ENCODE measurements around the gene PRKN. TPM values are rescaled to one million over a fixed set of nuclear protein-coding genes. Genes with fewer than 3 reads are reported as not detected.

Gene PRKN
- total RNA-seq, 4 donors from 2014 or later = 5.5 to 17.9 (median 6.8) TPM

DNA sequence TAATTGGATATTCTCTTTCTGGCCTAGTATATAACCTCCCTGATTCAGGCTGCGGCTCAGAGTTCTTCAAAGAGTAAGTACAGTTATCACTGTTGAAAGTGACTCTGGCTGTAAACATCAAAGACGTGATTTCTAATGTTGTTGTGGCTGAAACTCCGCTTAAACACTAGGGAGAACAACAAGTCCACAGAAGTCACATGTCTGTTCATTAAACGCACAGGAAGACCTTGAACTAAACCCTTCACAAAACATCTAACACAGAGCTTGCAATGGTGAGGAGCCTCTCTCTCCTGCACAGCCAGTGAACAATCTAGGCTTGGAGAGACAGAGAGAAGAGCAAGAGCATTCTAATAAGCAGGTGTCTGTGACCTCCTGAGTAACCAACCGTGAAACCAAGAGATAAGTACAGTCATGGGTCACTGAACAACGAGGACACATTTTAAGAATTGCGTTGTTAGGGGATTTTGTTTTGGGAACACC is 249.3 kb downstream of the PRKN start:
- WGBS, 2 donors = 85 to 89% methylated on average over 7 of the region's 7 CpGs
- TF ChIP-seq POLR2A (IDR thresholded peaks at IDR 0.05) = no peak
- TF ChIP-seq, protein P1, sequence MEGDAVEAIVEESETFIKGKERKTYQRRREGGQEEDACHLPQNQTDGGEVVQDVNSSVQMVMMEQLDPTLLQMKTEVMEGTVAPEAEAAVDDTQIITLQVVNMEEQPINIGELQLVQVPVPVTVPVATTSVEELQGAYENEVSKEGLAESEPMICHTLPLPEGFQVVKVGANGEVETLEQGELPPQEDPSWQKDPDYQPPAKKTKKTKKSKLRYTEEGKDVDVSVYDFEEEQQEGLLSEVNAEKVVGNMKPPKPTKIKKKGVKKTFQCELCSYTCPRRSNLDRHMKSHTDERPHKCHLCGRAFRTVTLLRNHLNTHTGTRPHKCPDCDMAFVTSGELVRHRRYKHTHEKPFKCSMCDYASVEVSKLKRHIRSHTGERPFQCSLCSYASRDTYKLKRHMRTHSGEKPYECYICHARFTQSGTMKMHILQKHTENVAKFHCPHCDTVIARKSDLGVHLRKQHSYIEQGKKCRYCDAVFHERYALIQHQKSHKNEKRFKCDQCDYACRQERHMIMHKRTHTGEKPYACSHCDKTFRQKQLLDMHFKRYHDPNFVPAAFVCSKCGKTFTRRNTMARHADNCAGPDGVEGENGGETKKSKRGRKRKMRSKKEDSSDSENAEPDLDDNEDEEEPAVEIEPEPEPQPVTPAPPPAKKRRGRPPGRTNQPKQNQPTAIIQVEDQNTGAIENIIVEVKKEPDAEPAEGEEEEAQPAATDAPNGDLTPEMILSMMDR (IDR thresholded peaks at IDR 0.05) = no peak
- no peak for TF ChIP-seq EP300 (IDR thresholded peaks at IDR 0.05)
- no peak for DNase-seq (ENCODE audit: low spot score in 2 of 2)
- Histone ChIP-seq H3K27ac (no peak overlapping the region), H3K4me3 (no peak overlapping the region), H3K27me3 (no peaks in the 10 kb centered on the region), H3K9me3 (no peaks in the 10 kb centered on the region), H3K36me3 (no peaks in the 10 kb centered on the region), H3K4me1 (no peaks in the 10 kb centered on the region)

DNA sequence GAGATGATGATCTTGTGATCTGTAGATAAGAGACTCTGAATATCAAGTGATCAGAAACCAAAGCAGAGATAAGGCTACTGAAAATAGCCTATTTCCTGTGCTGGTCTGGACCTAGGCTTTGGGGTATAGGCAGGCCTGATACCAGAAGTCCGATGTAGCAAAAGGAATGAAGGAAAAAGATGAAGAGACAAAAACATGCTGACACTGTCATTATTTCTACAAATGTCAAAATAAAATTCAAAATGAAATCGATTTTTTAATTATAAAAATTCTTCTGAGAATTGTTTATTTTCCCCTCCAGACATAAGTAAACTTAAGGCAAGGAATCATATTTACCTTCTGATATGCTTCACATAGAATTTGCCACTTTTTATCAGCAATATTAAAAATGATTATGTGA is 252.8 kb downstream of the PRKN start:
- no peaks in the 10 kb centered on the region for H3K27me3 ChIP-seq
- 50 to 89% methylated on average over 2 of the region's 2 CpGs for WGBS, 2 donors
- TF ChIP-seq POLR2A (IDR thresholded peaks at IDR 0.05) = no peak
- TF ChIP-seq EP300 (IDR thresholded peaks at IDR 0.05) = no peak
- TF ChIP-seq, protein P1 (IDR thresholded peaks at IDR 0.05) = no peak
- no peaks in the 10 kb centered on the region for H3K36me3 ChIP-seq
- no peak overlapping the region for H3K4me3 ChIP-seq
- no peak for DNase-seq (ENCODE audit: low spot score in 2 of 2)
- no peaks in the 10 kb centered on the region for H3K4me1 ChIP-seq
- H3K9me3 ChIP-seq = no peaks in the 10 kb centered on the region
- H3K27ac ChIP-seq = no peak overlapping the region

DNA sequence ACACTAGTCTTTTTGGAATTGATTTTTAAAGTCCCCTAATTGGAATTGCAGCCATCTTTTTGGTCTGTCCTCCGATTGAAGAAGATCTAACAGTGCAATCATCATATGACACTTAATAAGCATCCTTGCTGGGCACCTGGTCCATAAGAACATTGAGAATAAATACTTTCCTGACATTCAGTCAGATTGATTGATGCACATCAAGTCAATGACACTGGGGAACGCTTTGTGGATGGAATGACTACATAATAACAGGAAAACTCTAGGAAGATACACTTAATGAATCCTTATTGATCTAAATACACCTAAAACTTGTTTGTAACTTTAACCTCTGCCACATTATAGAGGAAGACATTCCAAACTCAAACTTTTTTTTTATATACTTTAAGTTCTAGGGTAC is 255.7 kb downstream of the PRKN start:
- no peaks in the 10 kb centered on the region for H3K4me1 ChIP-seq
- DNase-seq (ENCODE audit: low spot score in 2 of 2) = no peak
- no peaks in the 10 kb centered on the region for H3K27me3 ChIP-seq
- no peak overlapping the region for H3K4me3 ChIP-seq
- H3K27ac ChIP-seq = no peak overlapping the region
- no peaks in the 10 kb centered on the region for H3K9me3 ChIP-seq
- H3K36me3 ChIP-seq = no peaks in the 10 kb centered on the region
- 94 to 98% methylated on average over 2 of the region's 2 CpGs for WGBS, 2 donors
- TF ChIP-seq, protein P1 (IDR thresholded peaks at IDR 0.05) = no peak
- TF ChIP-seq POLR2A (IDR thresholded peaks at IDR 0.05) = no peak
- TF ChIP-seq EP300 (IDR thresholded peaks at IDR 0.05) = no peak

DNA sequence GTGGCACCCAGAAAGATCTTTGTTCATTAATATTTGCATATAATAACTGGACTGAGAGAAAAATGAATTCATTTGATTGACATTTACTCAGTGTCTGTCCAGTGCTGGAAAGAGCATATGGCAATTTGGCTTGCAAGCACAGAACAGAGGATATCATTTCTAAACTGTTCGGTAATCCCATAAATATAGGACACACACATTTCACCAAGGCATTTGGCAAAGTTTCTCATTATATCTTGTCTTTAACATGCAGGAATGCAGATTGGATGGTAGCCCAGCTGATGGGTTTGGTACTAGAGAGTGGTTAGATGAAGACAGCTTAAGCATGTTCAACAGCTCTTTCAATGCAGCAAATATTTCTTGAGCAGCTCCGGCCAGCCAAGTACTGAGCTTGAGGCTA is 259.2 kb downstream of the PRKN start:
- H3K27me3 ChIP-seq = no peaks in the 10 kb centered on the region
- H3K27ac ChIP-seq = no peak overlapping the region
- WGBS, 2 donors = 37 to 45% methylated on average over 2 of the region's 2 CpGs
- no peak for DNase-seq (ENCODE audit: low spot score in 2 of 2)
- TF ChIP-seq EP300 (IDR thresholded peaks at IDR 0.05) (no peak), POLR2A (IDR thresholded peaks at IDR 0.05) (no peak)
- TF ChIP-seq, protein P1 (IDR thresholded peaks at IDR 0.05) = no peak
- H3K4me1 ChIP-seq = no peaks in the 10 kb centered on the region
- no peaks in the 10 kb centered on the region for H3K9me3 ChIP-seq
- no peaks in the 10 kb centered on the region for H3K36me3 ChIP-seq
- no peak overlapping the region for H3K4me3 ChIP-seq

DNA sequence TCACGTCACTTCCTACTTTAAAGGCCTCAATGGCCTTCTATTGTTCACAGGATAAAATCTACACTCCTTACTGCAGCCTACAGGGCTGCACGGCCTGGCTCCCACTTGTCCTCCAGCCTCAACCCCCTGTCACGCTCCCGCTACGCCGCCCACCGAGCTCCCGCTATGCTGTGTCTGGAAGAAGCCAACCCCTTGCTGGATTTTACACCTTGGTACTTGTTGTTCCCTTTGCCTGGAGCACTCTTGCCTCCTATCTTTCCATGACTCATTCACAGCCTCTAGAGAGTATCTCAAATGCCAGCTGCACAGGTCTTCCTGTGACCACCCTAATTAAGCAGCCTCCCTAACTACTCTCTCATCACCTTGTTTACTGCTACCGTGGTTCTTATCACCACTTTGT is 259.9 kb downstream of the PRKN start:
- Histone ChIP-seq H3K9me3 (no peaks in the 10 kb centered on the region), H3K36me3 (no peaks in the 10 kb centered on the region), H3K27ac (no peak overlapping the region), H3K4me1 (no peaks in the 10 kb centered on the region), H3K27me3 (no peaks in the 10 kb centered on the region), H3K4me3 (no peak overlapping the region)
- WGBS, 2 donors = 88 to 90% methylated on average over 9 of the region's 9 CpGs
- DNase-seq (ENCODE audit: low spot score in 2 of 2) = no peak
- TF ChIP-seq POLR2A (IDR thresholded peaks at IDR 0.05) (no peak), EP300 (IDR thresholded peaks at IDR 0.05) (no peak)
- TF ChIP-seq, protein P1 (IDR thresholded peaks at IDR 0.05) = no peak

Data from tibial nerve (tissue), 4 donors.